NCI-H1092 (cell line): Measurements from ENCODE around the gene HES5.

Experiments used
- DNase-seq: peaks from one replicate; lab custom pipeline; 2025; lab: John Stamatoyannopoulos, UW

HES5 gene

GRCh38 chr1:2499986-2500596 lies 30.0 kb downstream of the HES5 start:
- no peak for DNase-seq

GRCh38 chr1:2499260-2499659 lies 30.8 kb downstream of the HES5 start:
- DNase-seq: no peak

GRCh38 chr1:2498648-2499047 lies 31.4 kb downstream of the HES5 start:
- DNase-seq: no peak

- no peak for DNase-seq
Measured at GRCh38 chr1:2497891-2498290, 32.2 kb downstream of the HES5 start.

GRCh38 chr1:2496746-2497145 lies 33.3 kb downstream of the HES5 start:
- DNase-seq: no peak

GRCh38 chr1:2496087-2496622 lies 33.9 kb downstream of the HES5 start:
- no peak for DNase-seq

- no peak for DNase-seq
Measured at GRCh38 chr1:2495546-2495945, 34.5 kb downstream of the HES5 start.

GRCh38 chr1:2495026-2495425 lies 35.0 kb downstream of the HES5 start:
- DNase-seq: no peak

GRCh38 chr1:2494323-2494693 lies 35.8 kb downstream of the HES5 start:
- no peak for DNase-seq

GRCh38 chr1:2493691-2494322 lies 36.3 kb downstream of the HES5 start:
- DNase-seq: no peak

- no peak for DNase-seq
Measured at GRCh38 chr1:2493218-2493617, 36.8 kb downstream of the HES5 start.

- no peak for DNase-seq
Measured at GRCh38 chr1:2492091-2492490, 38.0 kb downstream of the HES5 start.

GRCh38 chr1:2489615-2490014 lies 40.4 kb downstream of the HES5 start:
- DNase-seq: no peak

- DNase-seq: no peak
Measured at GRCh38 chr1:2488688-2489087, 41.4 kb downstream of the HES5 start.

GRCh38 chr1:2486558-2486957 lies 43.5 kb downstream of the HES5 start:
- DNase-seq: no peak

- no peak for DNase-seq
Measured at GRCh38 chr1:2486041-2486440, 44.0 kb downstream of the HES5 start.

- no peak for DNase-seq
Measured at GRCh38 chr1:2483970-2484369, 46.1 kb downstream of the HES5 start.

- no peak for DNase-seq
Measured at GRCh38 chr1:2483026-2483425, 47.0 kb downstream of the HES5 start.

- no peak for DNase-seq
Measured at GRCh38 chr1:2482588-2482987, 47.5 kb downstream of the HES5 start.

- DNase-seq: no peak
Measured at GRCh38 chr1:2481885-2482284, 48.2 kb downstream of the HES5 start.

GRCh38 chr1:2480986-2481364 lies 49.1 kb downstream of the HES5 start:
- DNase-seq: peak; percentile 34

- DNase-seq: no peak
Measured at GRCh38 chr1:2480236-2480985, 49.7 kb downstream of the HES5 start.

- DNase-seq: no peak
Measured at GRCh38 chr1:2479618-2480017, 50.4 kb downstream of the HES5 start.
